ENCODE data around the gene NEGR1. TPM values are rescaled to one million over a fixed set of nuclear protein-coding genes. Genes with fewer than 3 reads are reported as not detected.
A peak's percentile ranks its signal among the peaks of the same experiment; 100 is the strongest.
"Not testable (repeated sequence)": the region's sequence is repeated elsewhere in the genome, so short reads cannot be mapped to it uniquely, and the experiment has no call there.

Gene NEGR1
- total and polyA plus RNA-seq, 4 donors, result 0.86 to 7.3 (median 2.5) TPM

GRCh38 chr1:72271555-72272085, 10.7 kb downstream of the NEGR1 start:
- no peak overlapping the region for H3K27ac ChIP-seq (ENCODE audit: low read depth in 1 of 2, low read length in 1 of 2)
- no peak for TF ChIP-seq CTCF (IDR thresholded peaks at IDR 0.05; ENCODE audit: control extremely low read depth, extremely low read depth)
- no peaks in the 10 kb centered on the region for H3K9me3 ChIP-seq (ENCODE audit: control insufficient read depth in 4 of 4, insufficient read depth in 3 of 4, low read length in 3 of 4)
- H3K4me1 ChIP-seq (ENCODE audit: control insufficient read depth in 5 of 5, insufficient read depth in 5 of 5, low read length in 5 of 5), result no peaks in the 10 kb centered on the region
- DNase-seq (no peak), ATAC-seq (ENCODE audit: insufficient read depth, low FRiP score) (no peak)
- H3K9ac ChIP-seq (ENCODE audit: insufficient read depth in 1 of 2, low read length in 2 of 2), result no peak overlapping the region
- no peaks in the 10 kb centered on the region for H3K36me3 ChIP-seq (ENCODE audit: control insufficient read depth in 4 of 4, insufficient read depth in 4 of 4, low read length in 4 of 4)
- no peaks in the 10 kb centered on the region for H3K27me3 ChIP-seq (ENCODE audit: control insufficient read depth in 3 of 3, insufficient read depth in 3 of 3, low read length in 2 of 3)
- 69 to 74% methylated on average over 6 of the region's 6 CpGs for whole genome bisulfite sequencing, 2 donors
- H3K4me3 ChIP-seq, result no peak overlapping the region

GRCh38 chr1:72262735-72263134, 19.6 kb downstream of the NEGR1 start:
- DNase-seq (no peak), ATAC-seq (ENCODE audit: insufficient read depth, low FRiP score) (no peak)
- TF ChIP-seq CTCF (IDR thresholded peaks at IDR 0.05; ENCODE audit: control extremely low read depth, extremely low read depth), result no peak
- no peaks in the 10 kb centered on the region for H3K4me1 ChIP-seq (ENCODE audit: control insufficient read depth in 5 of 5, insufficient read depth in 5 of 5, low read length in 5 of 5)
- 71 to 85% methylated on average over 2 of the region's 2 CpGs for WGBS, 2 donors
- no peak overlapping the region for H3K27ac ChIP-seq (ENCODE audit: low read depth in 1 of 2, low read length in 1 of 2)
- no peak overlapping the region for H3K4me3 ChIP-seq
- H3K36me3 ChIP-seq (ENCODE audit: control insufficient read depth in 4 of 4, insufficient read depth in 4 of 4, low read length in 4 of 4), result no peaks in the 10 kb centered on the region
- H3K27me3 ChIP-seq (ENCODE audit: control insufficient read depth in 3 of 3, insufficient read depth in 3 of 3, low read length in 2 of 3), result no peaks in the 10 kb centered on the region
- H3K9ac ChIP-seq (ENCODE audit: insufficient read depth in 1 of 2, low read length in 2 of 2), result no peak overlapping the region
- no peaks in the 10 kb centered on the region for H3K9me3 ChIP-seq (ENCODE audit: control insufficient read depth in 4 of 4, insufficient read depth in 3 of 4, low read length in 3 of 4)

- Histone ChIP-seq H3K4me3 (no peak overlapping the region), H3K9ac (ENCODE audit: insufficient read depth in 1 of 2, low read length in 2 of 2) (no peak overlapping the region), H3K27me3 (ENCODE audit: control insufficient read depth in 3 of 3, insufficient read depth in 3 of 3, low read length in 2 of 3) (no peaks in the 10 kb centered on the region), H3K4me1 (ENCODE audit: control insufficient read depth in 5 of 5, insufficient read depth in 5 of 5, low read length in 5 of 5) (no peaks in the 10 kb centered on the region), H3K9me3 (ENCODE audit: control insufficient read depth in 4 of 4, insufficient read depth in 3 of 4, low read length in 3 of 4) (no peaks in the 10 kb centered on the region), H3K27ac (ENCODE audit: low read depth in 1 of 2, low read length in 1 of 2) (no peak overlapping the region), H3K36me3 (ENCODE audit: control insufficient read depth in 4 of 4, insufficient read depth in 4 of 4, low read length in 4 of 4) (no peaks in the 10 kb centered on the region)
- ATAC-seq (ENCODE audit: insufficient read depth, low FRiP score) (no peak), DNase-seq (peak in 1 of 3 donors; percentile 24)
- no peak for TF ChIP-seq CTCF (IDR thresholded peaks at IDR 0.05; ENCODE audit: control extremely low read depth, extremely low read depth)
These were observed 29.2 kb downstream of the NEGR1 start for GRCh38 chr1:72253132-72253531.

- Histone ChIP-seq H3K27me3 (ENCODE audit: control insufficient read depth in 3 of 3, insufficient read depth in 3 of 3, low read length in 2 of 3) (no peaks in the 10 kb centered on the region), H3K36me3 (ENCODE audit: control insufficient read depth in 4 of 4, insufficient read depth in 4 of 4, low read length in 4 of 4) (no peaks in the 10 kb centered on the region), H3K9me3 (ENCODE audit: control insufficient read depth in 4 of 4, insufficient read depth in 3 of 4, low read length in 3 of 4) (no peaks in the 10 kb centered on the region), H3K4me3 (no peak overlapping the region), H3K4me1 (ENCODE audit: control insufficient read depth in 5 of 5, insufficient read depth in 5 of 5, low read length in 5 of 5) (no peaks in the 10 kb centered on the region), H3K27ac (ENCODE audit: low read depth in 1 of 2, low read length in 1 of 2) (no peak overlapping the region), H3K9ac (ENCODE audit: insufficient read depth in 1 of 2, low read length in 2 of 2) (no peak overlapping the region)
- DNase-seq (no peak), ATAC-seq (ENCODE audit: insufficient read depth, low FRiP score) (no peak)
- TF ChIP-seq CTCF (IDR thresholded peaks at IDR 0.05; ENCODE audit: control extremely low read depth, extremely low read depth), result no peak
- WGBS, 2 donors, result 91 to 94% methylated on average over 1 of the region's 1 CpG
These were observed 40.9 kb downstream of the NEGR1 start for GRCh38 chr1:72241397-72241796.

- H3K27ac ChIP-seq (ENCODE audit: low read depth in 1 of 2, low read length in 1 of 2); H3K9ac ChIP-seq (ENCODE audit: insufficient read depth in 1 of 2, low read length in 2 of 2); H3K36me3 ChIP-seq (ENCODE audit: control insufficient read depth in 4 of 4, insufficient read depth in 4 of 4, low read length in 4 of 4); H3K27me3 ChIP-seq (ENCODE audit: control insufficient read depth in 3 of 3, insufficient read depth in 3 of 3, low read length in 2 of 3); H3K4me1 ChIP-seq (ENCODE audit: control insufficient read depth in 5 of 5, insufficient read depth in 5 of 5, low read length in 5 of 5); H3K4me3 ChIP-seq; DNase-seq; ATAC-seq (ENCODE audit: insufficient read depth, low FRiP score); H3K9me3 ChIP-seq (ENCODE audit: control insufficient read depth in 4 of 4, insufficient read depth in 3 of 4, low read length in 3 of 4): not testable (repeated sequence)
These were observed 46.4 kb downstream of the NEGR1 start for GRCh38 chr1:72235931-72236330.

All from lung (tissue), 12 donors.